Calu3 (cell line): ENCODE measurements around the gene THBS2. TPM values are rescaled to one million over a fixed set of nuclear protein-coding genes. Genes with fewer than 3 reads are reported as not detected.
"Not testable (repeated sequence)": the region's sequence is repeated elsewhere in the genome, so short reads cannot be mapped to it uniquely, and the experiment has no call there.

Experiments used
- BruUV-seq: library from RNA; stranded (reverse); fragments of 400-500 nt; replicated peaks from 2 replicates; lab custom pipeline; 2021; lab: Mats Ljungman, UMichigan
- CTCF ChIA-PET: fragments of 300-600 bp; sonication (Branson Sonifier 250); formaldehyde crosslinking; loops from one replicate; lab custom pipeline; 2022; ENCODE audit warnings: antibody characterized with exemption; lab: Charles Lee
- DNase-seq: peaks from one replicate; pipeline ENCODE4 v3.0.0; 2022
- H3K27ac Mint-ChIP-seq: one replicate; pipeline ENCODE4 v1.8.0; 2022; ENCODE audit warnings: mixed read lengths; ENCODE audit not compliant: unreplicated experiment
- H3K27me3 Mint-ChIP-seq: one replicate; pipeline ENCODE4 v1.8.0; 2022; ENCODE audit warnings: mixed read lengths; ENCODE audit not compliant: unreplicated experiment
- H3K36me3 Mint-ChIP-seq: one replicate; pipeline ENCODE4 v1.8.0; 2022; ENCODE audit warnings: mild to moderate bottlenecking, moderate library complexity, mixed read lengths; ENCODE audit not compliant: insufficient read depth, unreplicated experiment
- H3K4me1 Mint-ChIP-seq: one replicate; pipeline ENCODE4 v1.8.0; 2022; ENCODE audit warnings: mild to moderate bottlenecking, low read depth, mixed read lengths; ENCODE audit not compliant: unreplicated experiment
- H3K4me3 Mint-ChIP-seq: one replicate; pipeline ENCODE4 v1.8.0; 2022; ENCODE audit warnings: mild to moderate bottlenecking, low read depth, moderate library complexity, mixed read lengths; ENCODE audit not compliant: unreplicated experiment
- H3K9me3 Mint-ChIP-seq: one replicate; pipeline ENCODE4 v1.8.0; 2022; ENCODE audit warnings: low read depth, mixed read lengths; ENCODE audit not compliant: unreplicated experiment
- intact Hi-C: fragments of 100-400 bp; cut with micrococcal nuclease; formaldehyde crosslinking; loops from one replicate; pipeline ENCODE4 v1.10.0; 2022; ENCODE audit not compliant: unreplicated experiment
- total RNA-seq: library from RNA; stranded (reverse); gene quantifications from 2 replicates; pipeline ENCODE4 v1.2.3, GENCODE V29; 2022
- TF ChIP-seq, protein P1 (sequence below): fragments of 200-600 bp; IDR thresholded peaks from one replicate; pipeline ENCODE4 v1.8.0; 2022; ENCODE audit warnings: antibody characterized with exemption; ENCODE audit not compliant: unreplicated experiment

THBS2 gene
- total RNA-seq, 1 experiment from 2014 or later = not detected

- no TSS peak for BruUV-seq
- Mint-ChIP-seq H3K36me3 (no peaks in the 10 kb centered on the region), H3K27ac (no peak overlapping the region), H3K9me3 (peaks cover 8% of the 10 kb centered on the region), H3K27me3 (no peaks in the 10 kb centered on the region), H3K4me1 (no peaks in the 10 kb centered on the region), H3K4me3 (no peak overlapping the region)
- intact Hi-C loops = no loop called here
- TF ChIP-seq, protein P1, sequence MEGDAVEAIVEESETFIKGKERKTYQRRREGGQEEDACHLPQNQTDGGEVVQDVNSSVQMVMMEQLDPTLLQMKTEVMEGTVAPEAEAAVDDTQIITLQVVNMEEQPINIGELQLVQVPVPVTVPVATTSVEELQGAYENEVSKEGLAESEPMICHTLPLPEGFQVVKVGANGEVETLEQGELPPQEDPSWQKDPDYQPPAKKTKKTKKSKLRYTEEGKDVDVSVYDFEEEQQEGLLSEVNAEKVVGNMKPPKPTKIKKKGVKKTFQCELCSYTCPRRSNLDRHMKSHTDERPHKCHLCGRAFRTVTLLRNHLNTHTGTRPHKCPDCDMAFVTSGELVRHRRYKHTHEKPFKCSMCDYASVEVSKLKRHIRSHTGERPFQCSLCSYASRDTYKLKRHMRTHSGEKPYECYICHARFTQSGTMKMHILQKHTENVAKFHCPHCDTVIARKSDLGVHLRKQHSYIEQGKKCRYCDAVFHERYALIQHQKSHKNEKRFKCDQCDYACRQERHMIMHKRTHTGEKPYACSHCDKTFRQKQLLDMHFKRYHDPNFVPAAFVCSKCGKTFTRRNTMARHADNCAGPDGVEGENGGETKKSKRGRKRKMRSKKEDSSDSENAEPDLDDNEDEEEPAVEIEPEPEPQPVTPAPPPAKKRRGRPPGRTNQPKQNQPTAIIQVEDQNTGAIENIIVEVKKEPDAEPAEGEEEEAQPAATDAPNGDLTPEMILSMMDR = no peak
- peak; percentile 66 for DNase-seq
- CTCF ChIA-PET = no interaction called here
Measured at GRCh38 chr6:169263836-169264608, 10.4 kb upstream of the THBS2 start.

GRCh38 chr6:169263374-169263773 lies 9.7 kb upstream of the THBS2 start:
- CTCF ChIA-PET = no interaction called here
- BruUV-seq = no TSS peak

GRCh38 chr6:169262602-169263001 lies 9.0 kb upstream of the THBS2 start:
- H3K27ac Mint-ChIP-seq, intact Hi-C loops, H3K4me1 Mint-ChIP-seq, H3K4me3 Mint-ChIP-seq, H3K27me3 Mint-ChIP-seq, H3K36me3 Mint-ChIP-seq, H3K9me3 Mint-ChIP-seq, DNase-seq, BruUV-seq, CTCF ChIA-PET: not testable (repeated sequence)

More at GRCh38 chr6:169263374-169263773, 9.7 kb upstream of the THBS2 start:
- H3K4me3 Mint-ChIP-seq = no peak overlapping the region
- intact Hi-C loops = no loop called here
- TF ChIP-seq, protein P1 = no peak
- peaks cover 8% of the 10 kb centered on the region for H3K9me3 Mint-ChIP-seq
- H3K27ac Mint-ChIP-seq = no peak overlapping the region
- DNase-seq = no peak
- H3K4me1 Mint-ChIP-seq = no peaks in the 10 kb centered on the region
- no peaks in the 10 kb centered on the region for H3K27me3 Mint-ChIP-seq
- H3K36me3 Mint-ChIP-seq = no peaks in the 10 kb centered on the region

GRCh38 chr6:169256518-169256917 lies 2.9 kb upstream of the THBS2 start:
- Mint-ChIP-seq H3K36me3 (no peaks in the 10 kb centered on the region), H3K4me1 (no peaks in the 10 kb centered on the region), H3K27me3 (no peaks in the 10 kb centered on the region), H3K27ac (no peak overlapping the region), H3K4me3 (no peak overlapping the region), H3K9me3 (peaks cover 2% of the 10 kb centered on the region)
- BruUV-seq = no TSS peak
- CTCF ChIA-PET = no interaction called here
- TF ChIP-seq, protein P1 = no peak
- intact Hi-C loops = no loop called here
- DNase-seq = no peak

GRCh38 chr6:169256061-169256460 lies 2.4 kb upstream of the THBS2 start:
- CTCF ChIA-PET = no interaction called here
- no peaks in the 10 kb centered on the region for H3K4me1 Mint-ChIP-seq
- TF ChIP-seq, protein P1 = no peak
- H3K36me3 Mint-ChIP-seq = no peaks in the 10 kb centered on the region
- H3K4me3 Mint-ChIP-seq = no peak overlapping the region
- H3K27ac Mint-ChIP-seq = no peak overlapping the region
- H3K27me3 Mint-ChIP-seq = no peaks in the 10 kb centered on the region
- no TSS peak for BruUV-seq
- intact Hi-C loops = no loop called here
- peaks cover 2% of the 10 kb centered on the region for H3K9me3 Mint-ChIP-seq
- no peak for DNase-seq
